Heart right ventricle (tissue), 16 donors: ENCODE results near the gene CHTF18. TPM values are rescaled to one million over a fixed set of nuclear protein-coding genes. Genes with fewer than 3 reads are reported as not detected.

ENCODE experiments used
- ATAC-seq, 8 donors: fragments of 200-7000 bp; cut with Tn5 transposase; one replicate each; pipeline ENCODE4 v1.9.1; 2020; ENCODE audit warnings: mild to moderate bottlenecking in 8 of 8, moderate library complexity in 8 of 8, moderate number of reproducible peaks in 1 of 8
- DNase-seq, 2 donors: peaks; one replicate each; pipeline ENCODE4 v3.0.0-alpha.2; 2020
- H3K27ac ChIP-seq, 10 donors: fragments of 200-600 bp; sonication (generic) in 2 of 10; one replicate each; pipeline versions ENCODE4 v1.5.0 to v1.8.0; 2020 to 2022; ENCODE audit warnings: mild to moderate bottlenecking in 3 of 10
- H3K27me3 ChIP-seq, 7 donors: fragments of 200-600 bp; one replicate each; pipeline ENCODE4 v1.8.0; 2021 to 2022; ENCODE audit warnings: mild to moderate bottlenecking in 2 of 7
- H3K36me3 ChIP-seq, 9 donors: fragments of 200-600 bp; sonication (generic) in 1 of 9; one replicate each; pipeline versions ENCODE4 v1.5.0 to v1.8.0; 2020 to 2022; ENCODE audit warnings: mild to moderate bottlenecking in 2 of 9
- H3K4me1 ChIP-seq, 9 donors: fragments of 200-600 bp; sonication (generic) in 1 of 9; one replicate each; pipeline versions ENCODE4 v1.5.0 to v1.8.0; 2020 to 2022; ENCODE audit warnings: mild to moderate bottlenecking in 4 of 9
- H3K4me3 ChIP-seq, 10 donors: fragments of 200-600 bp; sonication (generic) in 2 of 10; one replicate each; pipeline versions ENCODE4 v1.5.0 to v1.8.0; 2020 to 2022; ENCODE audit warnings: mild to moderate bottlenecking in 7 of 10, moderate library complexity in 2 of 10
- H3K9me3 ChIP-seq, 11 donors: fragments of 200-600 bp in 10 of 11; sonication (generic) in 2 of 11; one replicate each; pipeline versions ENCODE4 v1.5.0 to v1.8.0; 2013 to 2022; ENCODE audit warnings: mild to moderate bottlenecking in 2 of 11, control low read depth in 1 of 11, moderate library complexity in 1 of 11
- WGBS, 2 donors: extraction: QIAGEN DNeasy Blood & Tissue Kit; methylation state at CpG; one replicate each; pipeline ENCODE4 v1.1.7; 2013; ENCODE audit warnings: inconsistent platforms in 1 of 2; 5-methylcytosine and 5-hydroxymethylcytosine counted together
- intact Hi-C, 10 donors: fragments of 100-400 bp; cut with DNase I; formaldehyde crosslinking; loops; one replicate each; pipeline versions ENCODE4 v1.11.1 to v1.14.2; 2022
- polyA plus RNA-seq, 2 donors: library from polyadenylated mRNA; stranded (reverse); fragments of 200-250 nt; gene quantifications; one replicate each; pipeline ENCODE4 v1.2.3, GENCODE V29; 2013
- total RNA-seq, 10 donors: library from RNA; stranded (reverse); fragmentation: NEBNext Ultra II Directional in 3 of 10; extraction: Animal tissue kit (Norgen Biotek cat#: 25700) in 3 of 10; gene quantifications; one replicate each; pipeline versions ENCODE4 v1.2.1 to v1.2.4, GENCODE V29; 2021 to 2023
- TF ChIP-seq, protein P1 (sequence below), 9 donors: fragments of 200-600 bp; sonication (generic) in 2 of 9; IDR thresholded peaks; one replicate each; pipeline versions ENCODE4 v1.5.0 to v1.8.0; 2021 to 2022; ENCODE audit warnings: antibody characterized with exemption in 9 of 9, mild to moderate bottlenecking in 5 of 9, moderate library complexity in 1 of 9
- donor health status: Arrhythmogenic right ventricular cardiomyopathy.
- donor health status: ischemic (EF 13 %, LVEDD 7.1; RV severe dilation, severe dysfunction).
- donor health status: healthy with polysubstance abuse.
- donor health status: DM: no; HTN: yes; CAD: no.
- donor health status: DM: no; HTN: no; CAD: no.
- donor health status: ischemic (EF 25% LVEDD 6.9; RV normal size, moderate dysfunction).
- donor health status: ischemic (EF 25% LVEDD 5.7; RV mildly dilated, moderate dysfunction).
- donor health status: healthy.
- donor health status: DM: yes; HTN: yes; CAD: no.
- donor health status: Ischemic cardiomyopathy.
- donor health status: ischemic (EF 35%, LVEDD 5.7; RV mildly dilated, moderate dysfunction).
- donor health status: nonischemic (EF 11% LVEDD 7.7; RV severe dilation, severe dysfunction).
- donor health status: DM: yes; HTN: yes; CAD: no.
- donor health status: PGD.
- donor health status: ischemic (EF 29% LVEDD 5.4; RV normal size, mild dysfunction).
- donor health status: nonischemic (EF 23%, LVEDD 6.1; RV moderate dilation, normal function).

CHTF18 gene
- total and polyA plus RNA-seq, 12 donors, result 2.8 to 8.2 (median 5.8) TPM

DNA sequence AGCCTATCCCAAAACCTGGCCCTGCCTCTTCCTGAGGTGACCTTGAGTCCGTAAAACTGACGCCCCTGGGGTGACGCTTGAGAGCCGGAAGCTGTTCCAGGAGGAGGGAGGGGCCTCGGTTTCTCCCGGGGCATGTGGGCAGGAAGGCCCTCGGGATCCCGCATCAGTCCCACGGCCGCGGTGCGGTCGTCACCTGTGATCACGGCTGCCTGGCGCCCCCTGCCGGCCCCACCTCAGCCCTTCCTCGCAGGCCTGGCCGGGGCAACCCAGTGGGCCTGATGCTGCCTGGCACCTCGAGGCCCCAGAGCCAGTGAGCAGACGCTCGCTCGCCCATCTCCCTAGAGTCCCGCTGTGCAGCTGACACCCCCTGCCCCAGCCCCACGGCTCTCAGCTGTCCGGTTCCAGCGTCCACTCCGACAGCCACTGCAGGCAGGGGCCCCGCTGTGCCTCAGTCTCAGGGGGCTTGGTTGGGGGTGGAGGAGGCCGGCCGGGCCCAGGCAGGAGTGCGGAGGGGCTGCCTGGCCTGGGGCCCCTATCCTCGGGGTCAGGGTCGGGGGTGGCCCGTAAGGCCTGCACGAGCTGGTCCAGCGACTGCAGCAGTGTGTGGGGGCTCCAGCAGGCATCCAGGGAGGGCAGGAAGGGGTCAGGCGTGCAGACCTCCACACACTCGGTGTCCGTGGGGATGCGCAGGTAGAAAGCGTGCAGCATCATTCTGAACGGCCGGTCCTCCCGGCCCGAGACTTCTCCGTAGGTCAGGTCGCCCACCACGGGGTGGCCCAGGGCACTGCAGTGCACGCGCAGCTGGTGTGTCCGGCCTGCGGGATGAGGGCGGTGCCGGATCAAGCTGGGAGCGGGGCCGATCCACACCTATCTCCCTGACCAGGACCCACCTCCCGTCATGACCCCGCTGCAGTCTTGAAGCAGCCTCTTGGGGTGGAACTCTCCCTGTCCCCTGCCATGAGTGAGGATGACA is 2.6 kb upstream of the CHTF18 start:
- WGBS, 2 donors, result 65 to 66% methylated on average over 58 of the region's 58 CpGs
- ATAC-seq, result peak in 3 of 8 donors; percentile 14 to 43 (median 34)
- intact Hi-C loops, result loop anchor here in 8 of 10 donors (1.0 to 5.0 kb wide), 4 partner anchors 44 to 75 kb away; partner anchors contain the start of gene CIAO3 (in 1 of the 8)

GRCh38 chr16:787321-787966 is 976 bp upstream of the CHTF18 start:
- Histone ChIP-seq H3K4me3 (peak overlapping the region; percentile 70 to 99 (median 94)), H3K27me3 (peaks cover 0 to 11% (median 8%) of the 10 kb centered on the region in 7 donors), H3K27ac (peak overlapping the region in 9 of 10 donors; percentile 59 to 88 (median 78)), H3K9me3 (no peaks in the 10 kb centered on the region), H3K4me1 (peaks cover 12 to 40% (median 26%) of the 10 kb centered on the region in 9 donors), H3K36me3 (peaks cover 0 to 26% (median 0%) of the 10 kb centered on the region in 9 donors)
- WGBS, 2 donors, result 35 to 42% methylated on average over 43 to 47 of the region's 47 CpGs
- ATAC-seq, result no peak
- no peak for DNase-seq
- TF ChIP-seq, protein P1, sequence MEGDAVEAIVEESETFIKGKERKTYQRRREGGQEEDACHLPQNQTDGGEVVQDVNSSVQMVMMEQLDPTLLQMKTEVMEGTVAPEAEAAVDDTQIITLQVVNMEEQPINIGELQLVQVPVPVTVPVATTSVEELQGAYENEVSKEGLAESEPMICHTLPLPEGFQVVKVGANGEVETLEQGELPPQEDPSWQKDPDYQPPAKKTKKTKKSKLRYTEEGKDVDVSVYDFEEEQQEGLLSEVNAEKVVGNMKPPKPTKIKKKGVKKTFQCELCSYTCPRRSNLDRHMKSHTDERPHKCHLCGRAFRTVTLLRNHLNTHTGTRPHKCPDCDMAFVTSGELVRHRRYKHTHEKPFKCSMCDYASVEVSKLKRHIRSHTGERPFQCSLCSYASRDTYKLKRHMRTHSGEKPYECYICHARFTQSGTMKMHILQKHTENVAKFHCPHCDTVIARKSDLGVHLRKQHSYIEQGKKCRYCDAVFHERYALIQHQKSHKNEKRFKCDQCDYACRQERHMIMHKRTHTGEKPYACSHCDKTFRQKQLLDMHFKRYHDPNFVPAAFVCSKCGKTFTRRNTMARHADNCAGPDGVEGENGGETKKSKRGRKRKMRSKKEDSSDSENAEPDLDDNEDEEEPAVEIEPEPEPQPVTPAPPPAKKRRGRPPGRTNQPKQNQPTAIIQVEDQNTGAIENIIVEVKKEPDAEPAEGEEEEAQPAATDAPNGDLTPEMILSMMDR (IDR thresholded peaks at IDR 0.05), result no peak
- intact Hi-C loops, result loop anchor here in 5 of 10 donors (2.0 to 5.0 kb wide), 3 partner anchors 45 to 77 kb away; partner anchors contain the start of gene CIAO3 (in 1 of the 5)

More for the DNA sequence above, 2.6 kb upstream of the CHTF18 start:
- no peaks in the 10 kb centered on the region for H3K9me3 ChIP-seq
- TF ChIP-seq, protein P1 (IDR thresholded peaks at IDR 0.05), result peak in 8 of 9 donors; percentile 55 to 85 (median 72)
- no peak overlapping the region for H3K27ac ChIP-seq
- peaks cover 12 to 40% (median 26%) of the 10 kb centered on the region in 9 donors for H3K4me1 ChIP-seq
- no peak overlapping the region for H3K4me3 ChIP-seq
- peak; percentile 31 to 75 for DNase-seq
- peaks cover 0 to 17% (median 0%) of the 10 kb centered on the region in 9 donors for H3K36me3 ChIP-seq
- H3K27me3 ChIP-seq, result peaks cover 4 to 27% (median 23%) of the 10 kb centered on the region in 7 donors

- ATAC-seq (peak in 5 of 8 donors; percentile 2 to 7 (median 4)), DNase-seq (no peak)
- Histone ChIP-seq H3K36me3 (peaks cover 0 to 29% (median 0%) of the 10 kb centered on the region in 9 donors), H3K27ac (peak within 1 kb of the TSS in 9 of 10 donors; percentile 59 to 88 (median 78)), H3K4me1 (peaks cover 12 to 40% (median 26%) of the 10 kb centered on the region in 9 donors), H3K9me3 (no peaks in the 10 kb centered on the region), H3K27me3 (peaks cover 0 to 6% (median 3%) of the 10 kb centered on the region in 7 donors), H3K4me3 (peak within 1 kb of the TSS; percentile 81 to 99 (median 94))
- TF ChIP-seq, protein P1 (IDR thresholded peaks at IDR 0.05), result peak in 1 of 9 donors; percentile 3
- intact Hi-C loops, result loop anchor here in 6 of 10 donors (2.0 to 5.0 kb wide), 4 partner anchors 46 to 77 kb away; partner anchors contain the start of genes CIAO3 (in 1 of the 6) and METRN (in 1 of the 6)
- 0 to 1% methylated on average over 32 to 45 of the region's 45 CpGs for WGBS, 2 donors
Observed at GRCh38 chr16:787978-788398, 432 bp upstream of the CHTF18 start, which contains the start of gene RPUSD1. RPUSD1 (minus strand) TSS chr16:788381; CDS start chr16:787737, 644 bp downstream.
